Measurements from ENCODE around the gene SLFN12.
"Not testable (repeated sequence)": the region's sequence is repeated elsewhere in the genome, so short reads cannot be mapped to it uniquely, and the experiment has no call there.

Gene SLFN12

GRCh38 chr17:35432176-35433074 is at the start of gene SLFN12:
Gene SLFN12, minus strand, starts transcription at chr17:35432500. Its CDS starts 9,472 bp downstream, at chr17:35423028.
- TF ChIP-seq SP1 (IDR thresholded peaks at IDR 0.05) (no peak), L3MBTL2 (conservative IDR thresholded peaks at IDR 0.05) (no peak), NFRKB (IDR thresholded peaks at IDR 0.05) (no peak)
- POLR2A ChIA-PET = no interaction called here

GRCh38 chr17:35479271-35479670 is 47.0 kb upstream of the SLFN12 start:
- TF ChIP-seq SP1 (IDR thresholded peaks at IDR 0.05) (no peak), FOXK2 (IDR thresholded peaks at IDR 0.05) (no peak), CTBP1 (IDR thresholded peaks at IDR 0.05; ENCODE audit: borderline replicate concordance) (no peak), TARDBP (IDR thresholded peaks at IDR 0.05) (no peak), LEF1 (IDR thresholded peaks at IDR 0.05; ENCODE audit: borderline replicate concordance) (no peak), BHLHE40 (IDR thresholded peaks at IDR 0.05; ENCODE audit: borderline replicate concordance) (no peak), FOXM1 (IDR thresholded peaks at IDR 0.05; ENCODE audit: borderline replicate concordance) (no peak), ZNF384 (IDR thresholded peaks at IDR 0.05) (no peak), L3MBTL2 (conservative IDR thresholded peaks at IDR 0.05) (no peak), HDGF (IDR thresholded peaks at IDR 0.05; ENCODE audit: borderline replicate concordance) (no peak), ARNT (IDR thresholded peaks at IDR 0.05) (no peak), ELF4 (IDR thresholded peaks at IDR 0.05) (no peak), NFRKB (IDR thresholded peaks at IDR 0.05) (no peak), FOXA1 (IDR thresholded peaks at IDR 0.05) (no peak), SUZ12 (IDR thresholded peaks at IDR 0.05) (no peak), PKNOX1 (IDR thresholded peaks at IDR 0.05) (no peak)
- ChIA-PET POLR2A (no interaction called here), CTCF (no interaction called here)
- no peak for DNase-seq (ENCODE audit: extremely low spot score)

More at GRCh38 chr17:35432176-35433074, at the start of gene SLFN12:
- no peak for DNase-seq (ENCODE audit: extremely low spot score)
- CTCF ChIA-PET = interaction anchor here (0.6 kb wide), 1 partner anchor 107 kb away, joined by 5 read pairs; no protein-coding TSS in a partner anchor

GRCh38 chr17:35477248-35477647 is 44.9 kb upstream of the SLFN12 start:
- ChIA-PET POLR2A (no interaction called here), CTCF (no interaction called here)
- DNase-seq (ENCODE audit: extremely low spot score) = no peak
- TF ChIP-seq SP1 (IDR thresholded peaks at IDR 0.05) = no peak
- no peak for TF ChIP-seq NFRKB (IDR thresholded peaks at IDR 0.05)
- TF ChIP-seq FOXK2 (IDR thresholded peaks at IDR 0.05) = no peak
- TF ChIP-seq BHLHE40 (IDR thresholded peaks at IDR 0.05; ENCODE audit: borderline replicate concordance) = no peak
- no peak for TF ChIP-seq L3MBTL2 (conservative IDR thresholded peaks at IDR 0.05)
- TF ChIP-seq FOXM1 (IDR thresholded peaks at IDR 0.05; ENCODE audit: borderline replicate concordance) = no peak
- no peak for TF ChIP-seq ZNF384 (IDR thresholded peaks at IDR 0.05)
- TF ChIP-seq LEF1 (IDR thresholded peaks at IDR 0.05; ENCODE audit: borderline replicate concordance) = no peak
- no peak for TF ChIP-seq ARNT (IDR thresholded peaks at IDR 0.05)

- ChIA-PET POLR2A (no interaction called here), CTCF (no interaction called here)
- TF ChIP-seq BHLHE40 (IDR thresholded peaks at IDR 0.05; ENCODE audit: borderline replicate concordance) (no peak), LEF1 (IDR thresholded peaks at IDR 0.05; ENCODE audit: borderline replicate concordance) (no peak)
- DNase-seq (ENCODE audit: extremely low spot score) = no peak
These were observed 44.1 kb upstream of the SLFN12 start for GRCh38 chr17:35476283-35476820.

- no peak for DNase-seq (ENCODE audit: extremely low spot score)
- ChIA-PET POLR2A (no interaction called here), CTCF (no interaction called here)
- TF ChIP-seq ELF4 (IDR thresholded peaks at IDR 0.05) (no peak), NFRKB (IDR thresholded peaks at IDR 0.05) (no peak)
These were observed 36.2 kb upstream of the SLFN12 start for GRCh38 chr17:35468475-35468874.

- CTCF ChIA-PET = no interaction called here
- TF ChIP-seq LEF1 (IDR thresholded peaks at IDR 0.05; ENCODE audit: borderline replicate concordance) (no peak), ZNF384 (IDR thresholded peaks at IDR 0.05) (no peak), NFRKB (IDR thresholded peaks at IDR 0.05) (no peak), BHLHE40 (IDR thresholded peaks at IDR 0.05; ENCODE audit: borderline replicate concordance) (no peak), PKNOX1 (IDR thresholded peaks at IDR 0.05) (no peak), FOXK2 (IDR thresholded peaks at IDR 0.05) (no peak), SUZ12 (IDR thresholded peaks at IDR 0.05) (no peak), CTBP1 (IDR thresholded peaks at IDR 0.05; ENCODE audit: borderline replicate concordance) (no peak), SP1 (IDR thresholded peaks at IDR 0.05) (no peak)
- no peak for DNase-seq (ENCODE audit: extremely low spot score)
- POLR2A ChIA-PET = no interaction called here
These were observed 35.5 kb upstream of the SLFN12 start for GRCh38 chr17:35467824-35468223.

- no peak for TF ChIP-seq SUZ12 (IDR thresholded peaks at IDR 0.05)
- no peak for TF ChIP-seq FOXK2 (IDR thresholded peaks at IDR 0.05)
- TF ChIP-seq L3MBTL2 (conservative IDR thresholded peaks at IDR 0.05) = no peak
- TF ChIP-seq TARDBP (IDR thresholded peaks at IDR 0.05) = no peak
- no peak for TF ChIP-seq ZNF384 (IDR thresholded peaks at IDR 0.05)
- no peak for TF ChIP-seq FOXA1 (IDR thresholded peaks at IDR 0.05)
- TF ChIP-seq NFRKB (IDR thresholded peaks at IDR 0.05) = no peak
- no peak for TF ChIP-seq SP1 (IDR thresholded peaks at IDR 0.05)
- TF ChIP-seq ARNT (IDR thresholded peaks at IDR 0.05) = no peak
- TF ChIP-seq FOXM1 (IDR thresholded peaks at IDR 0.05; ENCODE audit: borderline replicate concordance) = no peak
- TF ChIP-seq ELF4 (IDR thresholded peaks at IDR 0.05) = no peak
- no peak for TF ChIP-seq BHLHE40 (IDR thresholded peaks at IDR 0.05; ENCODE audit: borderline replicate concordance)
- POLR2A ChIA-PET = no interaction called here
These were observed 28.1 kb upstream of the SLFN12 start for GRCh38 chr17:35460354-35460851.

GRCh38 chr17:35454035-35454434 is 21.7 kb upstream of the SLFN12 start:
- CTCF ChIA-PET; POLR2A ChIA-PET; DNase-seq (ENCODE audit: extremely low spot score): not testable (repeated sequence)

More at GRCh38 chr17:35460354-35460851, 28.1 kb upstream of the SLFN12 start:
- peak; percentile 6 for DNase-seq (ENCODE audit: extremely low spot score)
- CTCF ChIA-PET = no interaction called here

Measured in HEK293T (cell line).